HG02970 (cell line): Measurements from ENCODE around the gene C14orf132.

ENCODE experiments used
- ATAC-seq: cut with Tn5 transposase; IDR thresholded peaks from one replicate; pipeline ENCODE4 v1.9.1; 2021; ENCODE audit warnings: mild to moderate bottlenecking, moderate library complexity, moderate number of reproducible peaks; ENCODE audit not compliant: unreplicated experiment, low FRiP score

The C14orf132 gene

DNA sequence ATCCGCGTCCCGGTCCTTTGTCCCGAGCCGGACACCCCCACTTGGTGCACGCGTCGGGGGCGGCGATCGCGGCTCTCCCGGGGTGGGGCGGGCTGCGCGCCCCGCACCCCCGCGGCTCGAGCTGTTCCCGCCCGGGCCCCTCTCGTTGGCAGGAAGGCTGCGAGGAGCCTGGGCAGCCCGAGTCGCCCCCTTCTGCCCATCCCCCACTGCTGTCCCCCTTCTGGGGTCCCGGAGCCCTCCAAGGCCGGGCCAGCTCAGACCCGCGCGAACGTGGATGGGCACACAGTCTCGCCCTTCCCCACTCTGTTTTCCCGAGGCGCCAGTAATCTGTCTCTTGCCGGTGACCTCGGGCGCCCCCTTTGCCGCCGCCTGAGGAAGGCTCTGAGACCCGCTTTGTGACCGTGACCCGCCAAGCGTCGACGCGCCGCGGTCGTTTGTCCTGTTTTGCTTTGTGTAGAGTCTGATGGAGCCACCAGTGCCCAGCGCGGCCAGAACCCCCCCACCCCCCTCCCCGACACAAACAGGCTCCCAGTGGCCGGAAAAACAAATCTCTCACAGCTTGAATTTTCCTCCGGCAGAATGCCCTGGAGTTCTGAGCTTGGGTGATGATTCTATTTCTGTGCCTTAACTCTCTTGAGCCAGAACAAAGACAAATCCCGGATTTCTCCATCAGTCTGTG, 610 bp downstream of the C14orf132 start:
- ATAC-seq, result no peak

DNA sequence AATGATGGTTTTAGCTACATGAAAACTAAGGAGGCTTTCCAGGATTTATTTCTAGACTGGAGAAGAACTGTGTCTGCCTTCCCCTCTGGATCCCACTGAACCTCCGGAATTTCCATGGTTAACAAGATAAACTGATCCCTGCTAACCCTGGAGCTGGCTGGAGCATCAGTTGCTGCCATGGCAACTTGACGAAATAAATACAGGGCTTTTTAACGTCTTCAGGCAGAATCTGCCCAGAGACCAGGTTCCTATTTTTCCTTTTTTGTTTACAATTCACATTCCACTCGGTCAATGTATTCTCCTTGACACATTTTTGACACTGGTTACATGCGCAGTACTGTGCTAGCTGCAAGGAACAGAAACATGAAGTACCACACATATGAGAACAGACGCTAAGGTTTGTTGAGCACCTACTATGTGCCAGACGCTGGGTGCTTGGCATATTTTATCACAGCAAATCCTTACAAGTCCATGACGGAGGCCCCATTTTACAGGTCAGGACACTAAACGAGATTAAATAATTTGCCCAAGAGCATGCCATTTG, 1.7 kb downstream of the C14orf132 start:
- no peak for ATAC-seq

DNA sequence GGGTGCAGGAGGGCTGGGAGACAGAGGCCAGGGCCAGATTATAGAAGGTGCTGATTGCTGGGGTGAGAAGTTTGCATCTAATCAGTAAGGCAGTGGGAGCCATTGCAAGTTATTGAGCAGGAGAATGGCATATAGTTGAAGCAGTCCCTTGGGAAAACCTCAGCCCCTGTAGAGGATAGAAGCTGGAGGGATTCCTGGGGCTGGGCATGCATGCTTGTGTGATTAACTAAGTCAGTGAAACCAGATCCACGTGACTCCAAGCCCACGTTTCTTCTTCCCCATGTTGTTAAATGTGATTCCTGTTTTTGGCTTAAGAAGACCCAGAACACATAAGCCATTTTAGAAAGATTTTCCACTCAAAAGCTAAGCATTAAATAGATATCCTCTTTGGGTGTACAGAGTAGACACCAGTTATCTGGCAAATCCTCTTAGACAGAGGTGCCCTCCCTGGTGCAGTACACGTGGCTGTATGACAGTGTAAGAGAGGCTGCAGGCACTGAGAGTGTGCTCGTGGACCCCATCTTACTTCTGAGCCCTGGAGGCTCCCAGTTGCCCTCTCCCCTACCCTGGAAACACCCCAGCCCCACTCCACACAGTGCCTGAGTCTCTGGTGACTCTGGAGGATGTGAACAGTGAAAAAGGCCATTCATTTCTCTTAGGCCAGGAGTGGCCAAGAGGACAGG, 3.2 kb downstream of the C14orf132 start:
- ATAC-seq, result no peak

DNA sequence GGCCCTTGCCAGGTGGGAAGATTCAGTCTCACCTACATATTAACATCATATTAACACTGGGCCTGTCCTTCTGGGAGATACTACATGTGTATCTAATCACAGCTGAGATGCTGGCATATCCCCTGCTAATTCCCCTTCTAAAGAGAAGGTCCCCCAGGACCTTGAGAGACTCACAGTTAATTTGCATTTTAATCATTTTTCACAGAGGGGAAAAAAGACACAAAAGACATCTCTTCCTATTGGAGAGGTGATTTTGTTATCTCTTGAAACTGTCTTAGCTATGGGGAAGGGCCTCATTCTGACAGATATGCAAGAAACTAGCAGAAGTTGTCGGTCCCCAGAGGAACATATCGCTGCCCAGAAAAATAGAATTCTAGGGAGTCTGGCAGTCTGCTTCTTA, 7.5 kb downstream of the C14orf132 start:
- no peak for ATAC-seq

DNA sequence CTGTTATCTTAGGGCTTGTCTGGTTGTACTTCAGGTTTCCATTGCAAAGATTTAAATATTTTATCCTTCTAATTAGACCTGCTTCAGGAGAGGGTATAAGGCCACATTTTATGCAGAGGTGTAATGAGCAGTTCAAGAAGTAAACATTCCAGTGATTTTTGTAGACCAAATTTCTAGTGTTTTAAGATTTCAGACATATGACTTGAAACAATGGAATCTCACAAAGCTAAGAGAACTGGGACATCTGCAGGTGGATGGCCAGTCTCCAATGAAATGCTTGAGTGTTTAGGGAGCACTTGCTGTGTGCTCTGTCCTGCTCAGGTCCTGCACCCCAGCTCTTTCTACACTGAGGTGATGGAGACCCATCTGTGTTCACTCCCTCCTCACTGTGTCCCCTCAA, 7.9 kb downstream of the C14orf132 start:
- no peak for ATAC-seq

DNA sequence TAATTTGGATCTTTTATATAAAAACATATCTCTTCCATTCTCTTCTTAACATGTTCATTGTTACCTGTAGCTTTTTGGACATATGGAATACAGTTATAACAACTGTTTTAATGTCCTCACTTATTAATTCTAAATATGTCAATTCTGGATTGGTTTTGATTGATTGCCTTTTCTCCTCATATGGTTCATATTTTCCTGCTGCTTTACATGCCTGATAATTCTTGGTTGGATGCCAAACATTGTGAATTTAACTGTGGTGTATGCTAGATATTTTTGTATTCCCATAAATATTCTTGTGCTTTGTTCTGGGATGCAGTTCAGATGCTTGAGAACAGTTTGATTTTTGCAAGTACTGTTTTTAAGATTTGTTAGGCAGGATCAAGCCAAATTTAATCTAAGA, 10.8 kb downstream of the C14orf132 start:
- no peak for ATAC-seq

DNA sequence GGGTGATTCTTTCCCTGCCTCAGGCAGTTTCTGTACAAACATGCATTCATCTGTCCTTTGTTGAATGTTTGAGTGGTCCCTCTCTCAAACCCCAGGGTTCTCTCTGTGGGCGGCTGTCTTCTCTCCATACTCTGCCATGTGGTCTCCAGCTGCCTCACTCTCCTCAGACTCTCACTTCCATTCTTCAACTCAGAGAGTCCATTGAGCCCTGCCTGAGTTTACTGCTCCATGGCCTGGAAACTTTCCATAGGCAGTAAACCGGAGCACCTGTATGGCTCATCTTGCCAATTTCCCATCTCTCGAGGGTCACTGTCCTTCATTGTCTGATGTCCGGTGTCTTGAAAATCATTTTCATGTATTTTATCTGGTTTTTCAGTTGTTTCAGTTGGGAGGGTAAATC, 11.3 kb downstream of the C14orf132 start:
- no peak for ATAC-seq

DNA sequence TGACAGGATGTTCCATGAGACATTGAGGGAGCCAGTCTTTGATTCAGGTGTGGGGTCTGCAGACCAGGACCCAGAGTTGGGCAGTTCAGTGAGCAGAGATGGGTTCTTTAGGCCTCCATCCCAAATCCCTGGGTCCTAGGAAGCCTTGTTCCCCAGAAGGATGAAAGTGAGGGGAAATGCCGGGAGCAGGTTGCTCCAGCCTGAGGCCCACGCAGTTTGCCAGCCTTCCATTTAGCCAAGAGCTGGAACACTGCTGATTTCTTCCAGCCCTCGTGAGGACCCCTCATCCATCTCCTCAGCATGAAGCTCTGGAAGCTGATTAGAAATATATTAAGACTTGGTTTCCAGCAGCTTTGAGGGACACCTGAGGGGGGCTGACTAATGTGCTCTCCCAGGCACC, 12.1 kb downstream of the C14orf132 start:
- ATAC-seq, result no peak

DNA sequence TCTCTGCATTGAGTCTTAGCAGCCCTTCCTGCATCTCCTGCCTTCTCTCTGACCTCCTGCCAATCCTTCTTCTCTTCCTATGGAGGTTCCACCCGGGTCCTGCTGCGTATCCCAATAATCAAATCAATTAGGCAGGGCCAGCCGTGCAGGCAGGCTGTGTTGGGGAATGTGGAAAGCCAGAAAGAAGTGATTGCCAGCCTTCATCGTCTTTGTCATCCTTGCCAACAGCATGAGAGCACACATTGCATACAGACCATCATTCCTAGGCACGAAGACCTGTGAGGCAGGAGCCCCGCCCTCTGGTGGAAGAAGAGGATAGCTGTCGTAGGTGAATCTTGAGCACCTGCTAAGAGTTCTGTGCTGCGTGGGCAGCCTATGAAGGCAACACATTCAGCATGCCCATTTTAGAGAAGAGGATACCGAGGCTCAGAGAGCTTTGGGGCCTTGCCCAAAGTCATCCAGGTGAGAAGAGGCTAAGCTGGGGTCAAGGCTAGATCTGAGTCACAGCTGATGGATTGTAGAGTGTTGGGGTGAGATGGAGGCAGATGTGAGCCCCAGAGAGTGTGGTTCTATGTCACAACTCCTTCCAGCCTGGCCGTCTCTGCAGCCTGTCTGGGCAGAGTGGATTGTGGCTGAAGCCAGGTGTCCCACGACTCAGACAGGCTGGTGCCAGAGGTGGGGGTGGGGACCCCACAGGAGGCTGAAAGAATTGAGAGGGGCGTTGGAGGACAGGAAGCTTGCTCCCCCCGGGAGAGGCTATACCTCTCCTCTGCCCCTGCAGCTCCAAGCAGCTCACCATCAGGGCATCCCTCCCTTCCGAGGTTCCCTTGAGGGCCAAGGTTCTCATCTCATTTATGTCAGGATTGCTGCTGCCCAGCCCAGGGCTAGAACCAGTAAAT, 12.7 kb downstream of the C14orf132 start:
- no peak for ATAC-seq

DNA sequence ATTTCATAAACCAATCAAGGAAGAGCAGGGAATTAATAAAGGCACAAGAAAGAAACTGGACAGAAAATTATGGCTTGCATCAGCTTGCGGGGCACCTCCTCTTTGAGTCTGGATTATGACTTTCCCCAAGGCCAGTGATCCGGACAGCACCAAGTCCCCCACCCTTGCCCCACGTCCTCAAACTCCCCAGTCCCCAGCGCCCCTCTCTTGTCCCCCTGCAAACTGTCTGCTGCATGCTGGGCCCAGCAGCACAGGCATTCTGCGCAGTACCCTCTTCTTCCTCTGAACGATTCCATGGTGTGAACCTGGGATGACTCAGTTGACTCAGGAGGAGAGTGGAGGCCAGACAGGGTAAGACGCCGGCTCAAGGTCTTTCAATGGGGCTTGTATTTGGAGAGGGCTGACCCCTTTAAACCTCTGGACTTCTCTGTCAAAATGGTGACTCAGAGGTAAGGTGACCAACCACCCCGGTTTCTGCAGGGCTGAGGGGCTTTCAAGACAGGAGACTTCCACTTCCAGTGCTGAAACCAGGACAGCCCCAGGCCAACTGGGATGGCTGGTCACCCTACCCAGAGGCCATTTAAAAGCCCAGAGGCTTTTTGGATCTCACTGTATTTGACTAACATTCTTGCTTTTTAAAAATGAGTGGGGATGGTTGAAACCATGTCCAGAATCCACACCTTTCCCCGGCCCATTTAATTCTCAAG, 13.5 kb downstream of the C14orf132 start:
- ATAC-seq, result no peak

DNA sequence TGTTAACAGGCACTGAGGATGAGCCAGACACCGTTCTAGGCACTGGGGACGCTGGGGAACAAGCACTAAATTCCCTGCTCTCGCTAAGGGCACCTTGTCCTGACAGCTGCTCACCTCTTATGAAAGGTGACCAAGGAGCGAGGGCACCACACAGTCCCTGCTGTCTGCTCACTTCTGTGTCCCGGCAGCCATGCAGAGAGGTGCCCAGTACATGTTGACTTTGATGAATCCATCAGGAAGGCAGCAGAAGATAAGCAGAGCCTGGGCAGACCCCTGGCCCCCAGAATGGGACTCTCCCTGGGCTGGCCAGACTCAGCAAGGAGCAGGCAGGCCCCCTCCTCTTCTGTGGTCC, 14.1 kb downstream of the C14orf132 start:
- no peak for ATAC-seq

DNA sequence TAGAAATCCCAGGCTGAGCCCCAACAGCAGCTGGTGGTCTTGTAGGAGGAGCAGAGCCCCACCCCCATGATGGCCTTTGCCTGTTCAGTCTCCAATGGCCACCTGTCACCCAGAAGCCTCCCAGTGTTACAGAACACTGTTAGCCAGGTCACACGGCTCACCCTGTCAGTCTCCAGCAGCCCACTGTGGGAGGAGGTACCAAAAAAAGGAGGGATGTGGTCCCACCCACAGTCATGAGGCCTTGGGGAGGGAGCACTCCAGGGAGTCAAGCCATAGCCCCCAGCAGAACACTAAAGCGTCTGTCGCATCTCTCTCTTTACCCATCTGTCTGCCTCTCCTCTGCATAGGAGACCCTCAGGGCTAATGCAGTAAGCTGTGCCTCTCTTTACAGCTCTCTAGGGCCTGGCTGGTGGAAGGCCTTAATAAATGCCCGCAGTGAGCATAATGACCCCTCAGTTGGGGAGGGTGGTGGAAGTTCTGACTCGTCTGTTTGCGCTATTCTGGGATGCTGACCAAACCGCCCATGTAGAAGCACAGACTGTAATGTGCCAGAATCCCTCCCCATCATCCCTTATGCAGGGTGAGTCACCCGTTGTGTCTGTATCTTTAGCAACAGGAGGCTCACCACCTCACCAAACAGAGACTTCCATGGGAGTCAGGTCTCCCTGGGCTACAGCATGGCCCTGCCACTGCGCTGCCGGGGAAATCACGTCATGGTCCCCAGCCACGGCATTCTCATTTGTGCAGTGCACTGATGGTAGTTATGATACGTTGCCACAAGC, 14.6 kb downstream of the C14orf132 start:
- no peak for ATAC-seq

DNA sequence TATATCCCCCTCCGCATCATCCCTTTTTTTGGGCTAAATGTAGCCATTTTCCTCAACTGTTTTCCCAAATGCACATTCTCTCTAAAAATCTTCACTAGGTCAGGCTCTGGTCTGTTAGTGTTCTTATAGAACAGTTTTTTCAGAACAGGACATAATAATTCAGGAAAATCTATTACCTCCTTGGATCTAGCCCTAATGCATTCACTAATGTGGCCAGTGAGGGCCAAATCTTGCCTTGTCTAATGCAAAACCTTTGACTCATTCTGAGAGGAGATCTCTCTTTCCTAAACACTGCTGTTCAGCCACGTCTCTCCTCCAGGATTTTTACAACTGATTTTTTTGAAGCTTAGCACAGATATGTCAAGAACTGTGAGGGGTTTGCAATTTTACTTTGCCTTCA, 15.5 kb downstream of the C14orf132 start:
- ATAC-seq, result no peak

DNA sequence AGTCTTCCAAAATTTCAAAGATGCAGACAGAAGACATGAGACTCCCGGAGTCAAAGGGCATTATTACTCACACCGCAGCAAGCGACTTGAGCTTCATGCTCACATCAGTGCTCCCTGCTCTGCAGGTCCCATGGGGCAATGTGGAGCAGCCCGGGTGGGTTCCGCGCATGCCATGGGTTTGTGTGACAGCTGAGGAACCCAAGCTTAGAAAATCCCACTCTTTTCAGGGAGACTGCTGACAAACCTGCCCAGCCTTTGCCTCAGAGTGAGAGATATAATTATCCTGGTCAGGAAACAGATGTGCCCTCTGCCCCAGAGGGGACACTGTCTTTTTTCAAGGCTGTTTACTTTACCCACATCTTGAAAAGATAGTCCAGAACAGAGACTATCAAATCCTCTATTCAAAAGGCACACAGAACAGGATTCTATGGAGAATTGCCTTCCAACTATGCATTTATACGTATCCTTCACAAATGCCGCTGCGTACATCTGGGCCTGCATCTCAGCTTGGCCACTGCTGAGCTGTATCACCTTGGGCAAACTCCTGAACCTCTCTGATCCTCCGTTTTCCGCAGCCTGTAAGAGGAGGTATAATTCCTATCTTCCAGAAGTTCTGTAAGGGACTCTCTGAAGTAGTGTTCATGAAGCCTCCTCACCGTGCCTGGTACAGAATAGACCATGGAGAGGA, 16.0 kb downstream of the C14orf132 start:
- no peak for ATAC-seq

DNA sequence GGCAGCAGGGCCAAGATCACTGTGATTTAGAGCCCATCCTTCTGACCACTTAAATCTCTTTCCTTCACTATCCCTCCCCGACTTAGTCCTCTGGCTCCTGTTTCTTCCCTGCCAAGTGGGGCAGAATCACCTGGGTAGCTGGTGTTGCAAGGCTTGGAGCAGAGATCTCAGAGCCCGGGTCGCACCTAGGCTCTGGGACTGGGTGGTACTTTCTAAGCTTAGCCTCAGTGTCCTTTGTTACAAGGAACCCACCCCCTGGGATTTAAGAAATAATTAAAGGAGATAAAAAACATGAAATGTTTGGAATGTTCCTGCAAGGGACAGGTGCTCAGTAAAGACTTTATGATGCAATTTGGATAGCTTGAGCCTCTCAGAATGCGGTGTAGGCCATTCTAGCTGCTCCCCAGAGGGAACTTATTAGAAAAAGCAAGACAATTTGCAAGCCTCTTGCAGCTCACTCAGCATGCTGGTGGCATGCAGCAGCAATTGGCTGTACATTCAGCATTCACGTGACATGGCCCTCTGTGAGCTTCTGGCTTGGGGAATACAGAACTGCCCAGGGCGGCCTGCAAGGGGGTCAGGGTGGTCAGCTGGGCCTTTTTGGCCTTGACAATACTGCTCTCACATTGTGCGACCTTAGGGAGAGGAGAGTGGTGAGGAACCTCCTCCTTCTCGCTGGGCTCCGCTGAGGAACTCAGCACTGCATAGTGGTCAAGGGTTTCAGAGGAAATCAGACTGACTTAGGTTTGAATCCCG, 16.8 kb downstream of the C14orf132 start:
- ATAC-seq, result no peak

DNA sequence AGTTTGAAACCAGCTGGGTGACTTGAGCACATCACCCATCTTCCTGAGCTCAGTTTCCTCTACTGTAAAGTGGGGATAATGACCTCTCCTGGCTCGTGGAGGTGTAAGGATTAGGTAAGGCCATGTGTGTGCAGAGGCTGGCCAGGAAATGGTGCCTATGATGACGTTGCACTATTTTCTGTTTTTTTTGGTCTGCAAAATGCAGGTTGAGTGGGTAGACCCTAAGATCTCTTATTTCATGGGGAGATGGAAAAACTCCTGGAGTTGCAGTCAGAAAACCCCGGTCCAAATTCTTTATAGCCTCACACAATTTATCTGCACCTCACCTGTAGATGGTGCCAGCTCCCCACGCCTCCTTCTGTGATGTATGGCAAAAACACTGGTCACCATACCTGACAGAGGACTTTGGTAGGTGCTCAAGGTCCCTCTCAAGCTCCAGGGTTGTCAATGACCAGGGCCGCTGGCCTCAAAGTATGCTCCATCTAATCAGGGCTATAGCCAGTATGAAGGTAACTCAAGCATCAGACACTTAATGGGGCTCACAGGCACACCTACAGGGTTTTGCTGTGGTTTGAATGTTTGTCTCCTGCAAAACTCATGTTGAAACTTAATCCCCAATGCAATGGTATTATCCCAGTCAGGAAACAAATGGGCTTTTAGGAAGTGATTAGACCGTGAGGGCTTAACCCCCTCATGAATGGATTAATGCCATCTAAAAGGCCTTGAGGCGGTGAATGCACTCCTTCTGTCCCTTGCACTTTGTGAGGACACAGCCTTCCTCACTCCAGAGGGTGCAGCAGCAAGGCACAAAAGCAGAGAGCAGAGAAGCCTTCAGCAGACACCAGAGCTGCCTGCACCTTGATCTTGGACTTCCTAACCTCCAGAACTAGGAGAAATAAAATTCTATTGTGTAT, 17.6 kb downstream of the C14orf132 start:
- no peak for ATAC-seq

DNA sequence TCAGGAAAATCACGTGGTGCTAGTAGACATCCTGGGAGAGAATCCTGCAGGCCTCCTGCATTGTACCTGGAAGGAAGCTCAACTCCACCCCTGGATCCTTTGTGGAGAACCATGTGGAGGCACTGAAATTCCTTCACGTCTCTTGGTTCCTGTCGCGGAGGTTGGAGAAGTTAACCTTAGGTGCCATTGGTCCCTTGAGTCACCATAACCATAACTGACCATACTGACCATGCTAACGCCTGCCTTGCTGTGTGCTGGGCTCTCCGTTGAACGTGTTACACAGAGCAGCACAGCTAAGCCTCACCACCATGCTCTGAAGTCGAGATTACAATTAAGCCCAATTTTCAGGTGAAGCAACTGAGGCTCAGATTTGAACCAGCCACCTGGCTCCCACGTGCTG, 18.6 kb downstream of the C14orf132 start:
- no peak for ATAC-seq
